Liver (tissue), 9 donors: ENCODE measurements around the gene DCAF8. TPM values are rescaled to one million over a fixed set of nuclear protein-coding genes. Genes with fewer than 3 reads are reported as not detected.
A peak's percentile ranks its signal among the peaks of the same experiment; 100 is the strongest.

Experiments used
- DNase-seq: peaks from one replicate; pipeline ENCODE4 v3.0.0-alpha.2; 2017; ENCODE audit warnings: low spot score
- H3K27ac ChIP-seq, 2 donors: one replicate each; pipeline ENCODE4 v1.7.0; 2013; ENCODE audit warnings: inconsistent platforms in 2 of 2, low read length in 2 of 2, control low read depth in 1 of 2, low read depth in 1 of 2, mild to moderate bottlenecking in 1 of 2
- H3K27me3 ChIP-seq, 4 donors: one replicate each; pipeline versions ENCODE4 v1.6.1 to v1.7.0; 2013; ENCODE audit warnings: low read length in 3 of 4, inconsistent platforms in 1 of 4, mild to moderate bottlenecking in 1 of 4, moderate library complexity in 1 of 4; ENCODE audit not compliant: control insufficient read depth in 4 of 4, insufficient read depth in 4 of 4
- H3K36me3 ChIP-seq, 4 donors: one replicate each; pipeline versions ENCODE4 v1.6.1 to v1.7.0; 2013; ENCODE audit warnings: low read length in 3 of 4, mild to moderate bottlenecking in 3 of 4, low read depth in 1 of 4, moderate library complexity in 1 of 4; ENCODE audit not compliant: control insufficient read depth in 4 of 4, insufficient read depth in 3 of 4
- H3K4me1 ChIP-seq, 4 donors: one replicate each; pipeline versions ENCODE4 v1.6.1 to v1.7.0; 2013; ENCODE audit warnings: low read length in 3 of 4, mild to moderate bottlenecking in 3 of 4, moderate library complexity in 1 of 4; ENCODE audit not compliant: control insufficient read depth in 4 of 4, insufficient read depth in 4 of 4
- H3K4me3 ChIP-seq, 3 donors: one replicate each; pipeline versions ENCODE4 v1.6.1 to v1.7.0; 2013; ENCODE audit warnings: low read length in 3 of 3, control low read depth in 1 of 3, low read depth in 1 of 3, mild to moderate bottlenecking in 1 of 3
- H3K9ac ChIP-seq, 2 donors: one replicate each; pipeline ENCODE4 v1.7.0; 2013; ENCODE audit warnings: low read length in 2 of 2, mild to moderate bottlenecking in 2 of 2, moderate library complexity in 2 of 2, control low read depth in 1 of 2, low read depth in 1 of 2
- H3K9me3 ChIP-seq, 4 donors: one replicate each; pipeline versions ENCODE4 v1.6.1 to v1.7.0; 2013; ENCODE audit warnings: low read length in 3 of 4; ENCODE audit not compliant: control insufficient read depth in 4 of 4
- ATF3 ChIP-seq: IDR thresholded peaks from 2 replicates; pipeline ENCODE4 v1.6.1; 2016; ENCODE audit warnings: antibody characterized with exemption
- CTCF ChIP-seq: fragments of 150-350 bp; IDR thresholded peaks from 2 replicates; pipeline ENCODE4 v1.5.1; 2017; ENCODE audit warnings: improper control_type of control experiment, low read depth, low read length; ENCODE audit not compliant: missing input control
- EGR1 ChIP-seq, 2 donors: IDR thresholded peaks; 2 replicates each; pipeline ENCODE4 v1.6.1; 2016 to 2018; ENCODE audit warnings: antibody characterized with exemption in 2 of 2, low read depth in 2 of 2
- FOXA1 ChIP-seq: IDR thresholded peaks from 2 replicates; pipeline ENCODE4 v1.6.1; 2016; ENCODE audit warnings: antibody characterized with exemption
- FOXA2 ChIP-seq: IDR thresholded peaks from 2 replicates; pipeline ENCODE4 v1.6.1; 2016; ENCODE audit warnings: antibody characterized with exemption
- GABPA ChIP-seq, 2 donors: IDR thresholded peaks in 1 of 2; conservative IDR thresholded peaks in 1 of 2; 2 replicates each; pipeline ENCODE4 v1.6.1; 2016; ENCODE audit warnings: antibody characterized with exemption in 2 of 2, mild to moderate bottlenecking in 1 of 2, moderate library complexity in 1 of 2
- HNF4A ChIP-seq, 2 donors: conservative IDR thresholded peaks; 2 replicates each; pipeline ENCODE4 v1.6.1; 2016; ENCODE audit warnings: antibody characterized with exemption in 2 of 2, mild to moderate bottlenecking in 2 of 2
- HNF4G ChIP-seq: IDR thresholded peaks from 2 replicates; pipeline ENCODE4 v1.6.1; 2016; ENCODE audit warnings: antibody characterized with exemption
- JUND ChIP-seq, 2 donors: IDR thresholded peaks; 2 replicates each; pipeline ENCODE4 v1.6.1; 2016; ENCODE audit warnings: antibody characterized with exemption in 2 of 2
- MAX ChIP-seq: IDR thresholded peaks from 2 replicates; pipeline ENCODE4 v1.6.1; 2016; ENCODE audit warnings: antibody characterized with exemption
- NR2F2 ChIP-seq: IDR thresholded peaks from 2 replicates; pipeline ENCODE4 v1.6.1; 2016; ENCODE audit warnings: antibody characterized with exemption
- RAD21 ChIP-seq, 2 donors: IDR thresholded peaks; 2 replicates each; pipeline ENCODE4 v1.6.1; 2016; ENCODE audit warnings: antibody characterized with exemption in 2 of 2, mild to moderate bottlenecking in 2 of 2
- REST ChIP-seq: IDR thresholded peaks from 2 replicates; pipeline ENCODE4 v1.6.1; 2016; ENCODE audit warnings: antibody characterized with exemption, mild to moderate bottlenecking
- RXRA ChIP-seq, 2 donors: IDR thresholded peaks; 2 replicates each; pipeline ENCODE4 v1.6.1; 2017 to 2018; ENCODE audit warnings: antibody characterized with exemption in 2 of 2, mild to moderate bottlenecking in 1 of 2
- SP1 ChIP-seq: IDR thresholded peaks from 2 replicates; pipeline ENCODE4 v1.6.1; 2018; ENCODE audit warnings: antibody characterized with exemption, mild to moderate bottlenecking
- TAF1 ChIP-seq: conservative IDR thresholded peaks from 2 replicates; pipeline ENCODE4 v1.6.1; 2016; ENCODE audit warnings: antibody characterized with exemption, mild to moderate bottlenecking
- YY1 ChIP-seq: IDR thresholded peaks from 2 replicates; pipeline ENCODE4 v1.6.1; 2016; ENCODE audit warnings: antibody characterized with exemption, mild to moderate bottlenecking
- ZBTB33 ChIP-seq: IDR thresholded peaks from 2 replicates; pipeline ENCODE4 v1.6.1; 2016; ENCODE audit warnings: antibody characterized with exemption
- WGBS: extraction: QIAGEN DNeasy Blood & Tissue Kit; methylation state at CpG from one replicate; pipeline ENCODE4 v1.1.7; 2013; 5-methylcytosine and 5-hydroxymethylcytosine counted together
- polyA plus RNA-seq, 2 donors: library from polyadenylated mRNA; stranded (reverse) in 1 of 2; unstranded in 1 of 2; fragments of 200-250 nt in 1 of 2; fragments of >200 nt in 1 of 2; fragmentation: Nextera tagmentation in 1 of 2; extraction: Ambion mirVana in 1 of 2; gene quantifications; one replicate each; pipeline versions ENCODE4 v1.2.1 to v1.2.3, GENCODE V29; 2013 to 2015
- total RNA-seq, 2 donors: library from RNA; depleted of rRNA; stranded (reverse); fragments of >200 nt; gene quantifications; one replicate each; pipeline ENCODE4 v1.2.3, GENCODE V29; 2014
- donor health status: healthy.
- donor health status: healthy.
- donor health status: healthy.
- donor health status: healthy.
- donor health status: healthy.

DCAF8 gene
- total and polyA plus RNA-seq, 4 donors = 80.3 to 199 (median 102) TPM

- DNase-seq = peak; percentile 43
- 0% methylated on average over 8 of the region's 8 CpGs for WGBS
- H3K36me3 ChIP-seq = peaks cover 0 to 4% (median 0%) of the 10 kb centered on the region in 4 donors
- no peak for TF ChIP-seq MAX
- TF ChIP-seq SP1 = peak; percentile 7
- TF ChIP-seq RXRA (IDR thresholded peaks at IDR 0.05) = peak in 1 of 2 donors; percentile 34
- TF ChIP-seq ZBTB33 = no peak
- TF ChIP-seq CTCF = no peak
- peak; percentile 54 for TF ChIP-seq FOXA2
- no peak for TF ChIP-seq HNF4G
- peak; percentile 11 for TF ChIP-seq REST
- TF ChIP-seq JUND (IDR thresholded peaks at IDR 0.05) = peak; percentile 31 to 56
- TF ChIP-seq NR2F2 = no peak
- no peak for TF ChIP-seq RAD21 (IDR thresholded peaks at IDR 0.05)
- peak; percentile 11 for TF ChIP-seq TAF1
- TF ChIP-seq YY1 = no peak
- TF ChIP-seq GABPA (IDR thresholded peaks at IDR 0.05 in 1 of 2, conservative IDR thresholded peaks at IDR 0.05 in 1 of 2) = no peak
- TF ChIP-seq EGR1 (IDR thresholded peaks at IDR 0.05; ENCODE audit: low read depth in 2 of 2) = no peak
- no peak for TF ChIP-seq ATF3
- no peak for TF ChIP-seq FOXA1
- no peak for TF ChIP-seq HNF4A (conservative IDR thresholded peaks at IDR 0.05)
- peaks cover 16 to 81% (median 56%) of the 10 kb centered on the region in 4 donors for H3K4me1 ChIP-seq
- H3K27me3 ChIP-seq = no peaks in the 10 kb centered on the region
- H3K4me3 ChIP-seq = peak overlapping the region; percentile 68 to 97 (median 84)
- no peaks in the 10 kb centered on the region for H3K9me3 ChIP-seq
- peak overlapping the region; percentile 72 to 81 for H3K9ac ChIP-seq
- H3K27ac ChIP-seq = peak overlapping the region; percentile 97 to 98
Measured at GRCh38 chr1:160261556-160261892, 825 bp downstream of the DCAF8 start.
